Measurements from ENCODE around the gene CD2AP.

- TF ChIP-seq, protein P1, sequence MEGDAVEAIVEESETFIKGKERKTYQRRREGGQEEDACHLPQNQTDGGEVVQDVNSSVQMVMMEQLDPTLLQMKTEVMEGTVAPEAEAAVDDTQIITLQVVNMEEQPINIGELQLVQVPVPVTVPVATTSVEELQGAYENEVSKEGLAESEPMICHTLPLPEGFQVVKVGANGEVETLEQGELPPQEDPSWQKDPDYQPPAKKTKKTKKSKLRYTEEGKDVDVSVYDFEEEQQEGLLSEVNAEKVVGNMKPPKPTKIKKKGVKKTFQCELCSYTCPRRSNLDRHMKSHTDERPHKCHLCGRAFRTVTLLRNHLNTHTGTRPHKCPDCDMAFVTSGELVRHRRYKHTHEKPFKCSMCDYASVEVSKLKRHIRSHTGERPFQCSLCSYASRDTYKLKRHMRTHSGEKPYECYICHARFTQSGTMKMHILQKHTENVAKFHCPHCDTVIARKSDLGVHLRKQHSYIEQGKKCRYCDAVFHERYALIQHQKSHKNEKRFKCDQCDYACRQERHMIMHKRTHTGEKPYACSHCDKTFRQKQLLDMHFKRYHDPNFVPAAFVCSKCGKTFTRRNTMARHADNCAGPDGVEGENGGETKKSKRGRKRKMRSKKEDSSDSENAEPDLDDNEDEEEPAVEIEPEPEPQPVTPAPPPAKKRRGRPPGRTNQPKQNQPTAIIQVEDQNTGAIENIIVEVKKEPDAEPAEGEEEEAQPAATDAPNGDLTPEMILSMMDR (IDR thresholded peaks at IDR 0.05) = no peak
- no peak for TF ChIP-seq POLR2AphosphoS5 (IDR thresholded peaks at IDR 0.05)
- no peak for TF ChIP-seq POLR2A (IDR thresholded peaks at IDR 0.05)
These were observed 44.4 kb downstream of the CD2AP start for GRCh38 chr6:47521961-47522360.

Measured in transverse colon (tissue), 4 donors.